HG03439 (cell line): ENCODE results near the gene EIF2S1.
"Not testable (repeated sequence)": the region's sequence is repeated elsewhere in the genome, so short reads cannot be mapped to it uniquely, and the experiment has no call there.

ENCODE experiments used
- ATAC-seq: cut with Tn5 transposase; IDR thresholded peaks from one replicate; pipeline ENCODE4 v1.9.1; 2021; ENCODE audit warnings: mild to moderate bottlenecking, moderate library complexity; ENCODE audit not compliant: unreplicated experiment

EIF2S1 gene

DNA sequence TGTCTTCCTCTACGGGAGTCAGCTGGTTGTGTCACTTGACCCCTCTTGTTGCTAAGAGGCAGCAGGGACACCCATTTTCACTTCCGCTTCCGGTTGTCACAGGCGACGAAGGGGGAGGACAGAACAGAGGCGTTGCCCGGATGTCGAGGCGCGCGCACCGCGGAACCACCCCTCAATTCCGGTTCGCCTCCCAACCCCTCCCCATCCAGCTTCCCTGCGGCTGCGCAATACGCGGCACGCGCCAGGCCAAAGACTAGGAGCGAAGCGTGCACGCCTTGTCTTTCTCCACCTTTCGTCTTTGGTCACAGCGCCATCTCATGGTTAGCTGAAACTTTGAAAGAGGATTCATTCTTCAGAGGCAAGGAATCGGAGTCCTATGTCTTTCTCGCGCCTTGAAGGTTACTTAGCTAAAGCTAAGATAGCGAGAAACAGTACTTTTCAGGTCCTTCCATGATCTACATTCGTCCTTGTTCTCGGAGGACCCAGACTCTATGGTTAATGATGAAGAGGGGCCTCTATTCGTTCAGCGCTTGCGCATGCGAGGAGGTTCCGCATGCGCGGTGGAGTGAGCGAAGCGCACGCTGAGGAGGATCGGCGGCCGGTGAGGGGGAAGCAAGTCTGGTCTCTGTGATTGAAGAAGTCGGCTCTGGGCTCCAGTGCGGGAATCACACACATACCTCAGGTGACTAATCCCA, at the start of gene EIF2S1, which contains the start of gene ATP6V1D:
TSS of gene EIF2S1 (plus strand) at position 554 of the 695 bp plus-strand sequence. CDS start 4,440 bp downstream, outside the sequence.
TSS of gene ATP6V1D (minus strand) at position 30 of the 695 bp plus-strand sequence. CDS start 106 bp downstream, outside the sequence.
- ATAC-seq = peak; percentile 87

DNA sequence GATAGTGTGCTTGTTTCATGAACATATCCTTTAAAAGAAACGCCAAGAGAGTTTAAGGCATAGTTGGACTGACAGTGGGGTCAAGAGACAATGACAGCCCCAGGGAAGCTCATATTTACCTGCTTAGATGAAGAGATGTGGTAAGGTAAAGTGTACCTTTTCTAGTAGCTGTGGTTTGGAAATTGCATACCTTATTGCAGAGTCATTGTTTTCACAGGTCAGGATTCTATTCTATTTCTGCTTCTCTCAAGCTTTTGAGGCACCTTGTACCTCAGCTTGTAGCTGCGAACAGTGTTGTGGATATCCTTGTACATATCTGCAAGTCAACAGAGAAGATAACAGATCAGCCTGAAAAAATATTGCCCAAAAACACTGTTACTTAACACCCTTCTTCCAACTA, 48.3 kb upstream of the EIF2S1 start:
- no peak for ATAC-seq

DNA sequence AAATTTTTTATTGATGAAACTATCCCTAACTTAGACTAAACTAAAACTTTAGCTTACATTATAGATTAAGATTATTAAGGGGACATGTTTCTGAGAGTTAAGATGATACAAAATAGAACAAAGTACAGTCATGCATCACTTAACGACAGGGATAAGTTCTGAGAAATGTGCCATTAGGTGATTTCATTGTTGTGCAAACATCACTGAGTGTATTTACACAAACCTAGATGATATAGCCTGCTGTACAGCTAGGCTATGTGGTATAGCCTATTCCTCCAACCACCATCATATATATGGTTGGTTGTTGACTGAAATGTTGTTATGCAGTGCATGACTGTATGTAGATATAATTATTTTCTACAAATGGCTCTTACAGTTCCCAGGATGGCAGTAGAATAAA, 47.0 kb upstream of the EIF2S1 start:
- ATAC-seq = no peak

DNA sequence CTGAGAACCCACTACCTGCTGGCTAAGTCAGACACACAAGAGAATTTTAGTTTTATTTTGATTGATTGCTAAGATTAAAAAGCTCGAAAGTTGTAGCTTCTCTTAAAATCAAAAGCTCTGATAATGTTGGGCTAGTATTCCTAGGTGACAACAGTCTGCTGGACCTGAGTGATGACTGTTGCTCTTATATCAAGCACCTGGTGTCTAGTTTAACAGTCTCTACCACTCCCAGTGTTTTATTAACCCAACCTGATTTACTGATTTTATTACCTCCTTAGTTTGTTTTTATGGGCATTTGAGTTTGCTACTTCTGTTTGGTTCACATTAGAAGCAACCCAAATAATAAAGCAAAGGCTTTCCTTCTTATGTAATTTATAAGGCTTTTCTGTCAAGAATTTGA, 42.3 kb upstream of the EIF2S1 start:
- ATAC-seq = no peak

DNA sequence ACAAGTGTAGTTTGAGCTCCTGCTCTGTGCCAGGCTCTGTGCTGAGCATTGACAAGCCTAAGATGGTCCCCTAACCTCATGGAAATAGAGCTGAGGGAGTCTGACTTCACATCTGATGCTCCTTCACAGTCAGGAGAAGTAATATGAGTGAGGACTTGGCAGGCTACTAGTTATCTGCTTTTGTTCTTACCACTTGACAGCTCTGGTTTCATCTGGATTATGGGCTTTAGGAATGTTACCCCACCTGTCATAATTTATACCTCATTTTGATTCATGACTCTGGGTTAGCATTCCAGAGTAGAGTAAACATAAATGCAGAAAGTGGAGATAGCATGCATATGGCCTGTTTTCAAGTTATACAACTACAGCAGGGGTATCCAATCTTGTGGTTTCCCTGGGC, 41.0 kb upstream of the EIF2S1 start:
- ATAC-seq = no peak

DNA sequence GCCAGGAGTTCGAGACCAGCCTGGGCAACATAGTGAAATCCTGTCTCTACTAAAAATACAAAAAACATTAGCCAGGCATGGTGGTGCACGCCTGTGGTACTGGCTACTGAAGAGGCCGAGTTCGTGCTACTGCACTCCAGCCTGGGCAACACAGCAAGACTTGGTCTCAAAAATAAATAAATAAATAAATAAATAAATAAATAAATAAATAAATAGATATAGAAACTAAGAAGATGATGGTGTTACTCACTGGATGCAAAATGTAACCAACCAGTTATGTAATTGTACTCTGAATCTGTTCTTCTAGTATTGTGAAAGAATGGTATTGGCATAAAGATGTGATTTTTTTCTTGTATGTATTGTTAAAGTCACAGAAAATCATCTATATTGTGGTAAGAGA, 30.5 kb upstream of the EIF2S1 start:
- ATAC-seq = not testable (repeated sequence)

DNA sequence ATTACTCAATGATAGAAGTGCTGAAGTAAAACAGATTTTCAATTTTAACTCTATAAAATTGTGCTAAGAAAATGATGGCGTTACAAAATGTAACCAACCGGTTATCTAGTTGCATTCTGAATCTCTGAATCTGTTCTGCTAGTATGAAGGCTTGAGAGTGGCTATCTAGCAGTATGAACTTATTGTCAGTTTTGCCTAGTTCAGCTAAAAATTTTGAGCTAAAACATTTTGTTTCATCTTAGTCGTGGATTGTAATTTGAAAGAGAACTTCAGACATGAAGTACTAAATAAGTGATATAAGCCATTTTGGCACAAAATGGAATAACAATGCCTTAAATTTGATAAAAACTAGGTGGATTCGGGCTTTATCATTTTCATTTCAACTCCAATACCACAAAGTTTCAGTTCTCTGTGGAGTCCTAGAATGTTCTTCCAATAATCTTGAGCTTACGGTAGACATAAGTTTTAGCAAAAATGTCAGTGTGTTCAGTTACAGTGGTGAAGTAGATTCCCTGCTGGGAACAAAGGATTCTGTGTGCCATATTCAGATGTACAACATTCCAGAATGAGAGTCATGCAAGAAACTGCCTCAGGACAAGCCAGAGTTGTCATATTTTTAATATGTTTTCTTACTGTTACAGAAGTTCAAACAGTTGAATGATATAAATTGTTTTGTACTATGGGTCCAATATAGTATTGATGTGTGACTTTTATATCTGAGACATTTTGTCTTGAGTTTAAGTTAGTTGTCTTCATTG, 28.6 kb upstream of the EIF2S1 start:
- no peak for ATAC-seq

DNA sequence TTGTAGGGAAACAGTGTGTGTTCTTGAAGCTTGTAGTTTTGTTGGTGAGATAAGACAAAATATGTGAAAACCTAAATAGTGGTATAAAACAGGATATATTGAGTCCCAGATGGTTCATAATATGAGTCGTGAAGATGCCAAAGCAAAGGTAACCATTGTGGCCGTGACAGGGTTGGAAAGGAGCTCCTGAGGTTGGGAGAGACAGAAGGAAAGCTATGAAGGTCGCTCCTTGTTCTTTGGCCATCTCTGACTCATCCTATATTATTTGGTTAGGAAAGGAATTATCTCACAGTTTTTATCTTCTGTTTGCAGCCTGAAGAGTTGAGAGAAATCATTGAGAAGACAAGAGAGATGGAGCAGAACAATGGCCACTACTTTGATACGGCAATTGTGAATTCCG, 27.7 kb upstream of the EIF2S1 start:
- ATAC-seq = no peak

DNA sequence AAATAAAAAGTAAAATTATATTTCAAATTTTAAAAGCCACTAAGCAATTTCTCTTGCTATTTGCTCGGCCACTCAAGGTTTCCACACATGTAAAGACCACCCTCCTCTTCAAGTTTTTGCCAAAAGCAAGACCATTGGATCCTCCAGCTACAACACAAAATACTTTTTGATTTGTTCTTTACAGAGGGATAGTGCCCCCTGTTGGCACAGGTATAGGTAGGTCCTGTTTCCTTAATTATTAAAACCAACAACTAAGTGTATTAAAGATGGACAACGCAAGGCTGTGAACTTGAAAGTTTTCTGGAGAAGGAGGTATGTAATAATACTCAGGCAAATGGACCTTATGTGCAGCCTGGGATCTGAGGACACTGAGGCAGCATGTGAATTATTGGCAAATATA, 24.3 kb upstream of the EIF2S1 start:
- no peak for ATAC-seq

DNA sequence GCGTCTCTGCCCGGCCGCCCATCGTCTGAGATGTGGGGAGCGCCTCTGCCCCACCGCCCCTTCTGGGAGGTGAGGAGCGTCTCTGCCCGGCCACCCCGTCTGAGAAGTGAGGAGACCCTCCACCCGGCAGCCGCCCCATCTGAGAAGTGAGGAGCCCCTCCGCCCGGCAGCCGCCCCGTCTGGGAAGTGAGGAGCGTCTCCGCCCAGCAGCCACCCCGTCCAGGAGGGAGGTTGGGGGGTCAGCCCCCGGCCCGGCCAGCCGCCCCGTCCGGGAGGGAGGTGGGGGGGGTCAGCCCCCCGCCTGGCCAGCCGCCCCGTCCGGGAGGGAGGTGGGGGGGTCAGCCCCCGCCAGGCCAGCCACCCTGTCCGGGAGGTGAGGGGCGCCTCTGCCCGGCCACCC, 18.9 kb upstream of the EIF2S1 start:
- not testable (repeated sequence) for ATAC-seq

DNA sequence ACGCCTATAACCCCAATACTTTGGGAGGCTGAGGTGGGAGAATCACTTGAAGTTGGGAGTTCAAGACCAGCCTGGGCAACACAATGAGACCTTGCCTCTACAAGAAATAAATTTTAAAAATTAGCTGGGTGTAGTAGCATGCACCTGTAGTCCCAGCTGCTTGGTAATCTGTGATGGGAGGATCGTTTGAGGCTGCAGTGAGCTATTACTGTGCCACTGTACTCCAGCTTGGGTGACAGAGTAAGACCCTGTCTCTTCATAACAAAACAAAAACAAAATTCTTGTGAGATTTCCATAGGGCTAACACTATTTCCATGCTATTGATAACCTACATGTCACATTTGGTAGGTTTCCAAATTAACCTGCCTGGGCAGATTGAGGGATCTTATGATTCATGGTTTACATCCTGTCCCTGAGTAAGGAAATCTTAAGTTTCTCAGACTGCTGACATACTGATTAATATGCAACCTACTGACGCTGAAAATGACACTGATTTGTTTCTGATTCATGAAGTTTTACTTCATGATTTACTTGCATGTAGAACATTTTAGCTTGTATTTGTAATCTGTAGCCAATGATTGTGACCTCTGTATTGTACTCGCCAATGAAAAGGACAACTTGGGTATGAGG, 16.4 kb upstream of the EIF2S1 start:
- no peak for ATAC-seq

DNA sequence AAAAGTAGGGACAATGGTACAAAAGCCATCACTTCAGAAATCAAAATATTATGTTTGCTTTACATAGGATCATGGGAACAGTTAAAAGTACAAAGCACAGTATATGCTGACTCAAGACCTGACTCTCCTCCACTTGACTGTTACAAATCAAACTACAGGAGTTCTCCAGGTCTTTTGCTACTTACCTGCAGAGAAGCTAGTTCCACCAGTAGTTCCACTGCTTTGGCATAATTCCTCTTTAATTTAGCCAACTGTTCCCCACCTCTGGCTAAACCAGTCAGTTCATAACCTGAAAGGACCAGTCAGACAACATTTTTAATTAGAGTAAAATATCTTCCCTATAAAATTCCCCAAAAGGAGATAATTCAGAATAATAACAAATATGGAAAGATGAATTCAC, 14.5 kb upstream of the EIF2S1 start:
- no peak for ATAC-seq

DNA sequence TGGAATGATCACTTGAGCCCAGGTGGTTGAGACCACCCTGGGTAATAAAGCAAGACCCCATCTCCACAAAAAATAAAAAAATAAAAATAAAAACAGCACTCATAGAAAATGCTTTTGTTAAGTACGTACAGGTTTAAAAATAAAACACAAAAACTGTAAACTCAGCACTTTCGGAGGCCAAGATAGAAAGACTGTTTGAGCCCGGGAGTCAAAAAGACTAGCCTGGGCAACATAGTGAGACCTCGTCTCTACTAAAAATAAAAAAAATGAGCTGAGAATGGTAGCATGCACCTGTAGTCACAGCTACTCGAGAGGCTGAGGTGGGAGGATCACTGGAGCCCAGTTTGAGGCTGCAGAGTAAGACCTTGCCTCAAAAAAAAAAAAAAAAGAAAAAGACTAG, 8.1 kb upstream of the EIF2S1 start:
- no peak for ATAC-seq

DNA sequence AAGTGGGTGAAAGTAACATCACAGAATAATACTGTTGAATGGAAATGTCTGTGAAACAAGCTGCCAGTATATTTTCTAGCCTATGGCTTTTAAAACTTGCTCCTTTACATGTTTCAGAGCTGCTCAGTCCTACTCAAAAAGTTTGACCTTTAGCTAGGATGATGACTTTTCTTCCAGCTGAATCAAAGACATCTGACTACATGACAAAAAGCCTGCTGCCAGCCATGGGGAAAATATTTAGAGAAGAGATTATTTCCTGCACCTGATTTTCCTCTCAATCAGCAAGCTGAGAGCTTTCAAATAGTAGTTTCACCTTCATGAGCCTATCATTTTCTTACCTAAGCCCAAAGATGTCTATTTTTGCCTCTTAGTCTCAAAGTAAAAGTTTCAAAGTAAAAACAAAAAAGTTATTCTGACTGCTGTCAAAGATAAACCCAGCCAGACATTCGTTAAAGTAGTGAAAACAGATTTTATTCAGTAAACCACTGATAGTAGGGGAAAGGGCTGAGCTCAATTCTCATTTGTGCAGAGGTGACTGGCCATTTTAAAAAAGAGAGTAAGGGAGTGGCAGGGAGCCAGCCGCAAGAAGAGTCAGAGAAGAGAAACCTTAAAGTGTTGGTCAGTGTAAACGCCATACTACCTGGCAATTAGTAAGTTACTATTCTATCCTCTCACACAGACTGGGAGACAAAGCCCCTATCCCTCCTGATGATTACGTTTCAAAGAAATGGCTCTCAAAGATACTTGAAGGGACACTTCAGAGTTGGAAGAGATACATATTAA, 2.8 kb upstream of the EIF2S1 start:
- no peak for ATAC-seq

DNA sequence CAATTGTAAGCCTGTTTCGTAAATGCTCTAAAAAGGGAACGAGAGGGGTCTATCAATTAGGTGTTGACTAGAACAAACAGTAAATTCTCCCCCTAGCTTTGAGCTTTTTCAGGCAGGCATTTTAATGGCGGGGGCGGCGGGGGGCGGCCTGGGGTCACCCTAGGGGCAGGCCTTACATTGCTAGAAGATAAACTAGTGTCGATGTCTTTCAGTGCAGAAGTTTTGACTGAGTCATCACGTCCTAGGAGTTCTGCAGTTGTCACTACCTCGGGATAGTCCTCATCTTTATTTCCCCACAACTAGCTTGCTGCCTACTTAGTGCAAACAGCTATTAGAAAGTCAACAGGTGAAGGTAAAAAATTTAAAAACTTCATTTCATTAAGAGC, 2.2 kb upstream of the EIF2S1 start:
- ATAC-seq = no peak

DNA sequence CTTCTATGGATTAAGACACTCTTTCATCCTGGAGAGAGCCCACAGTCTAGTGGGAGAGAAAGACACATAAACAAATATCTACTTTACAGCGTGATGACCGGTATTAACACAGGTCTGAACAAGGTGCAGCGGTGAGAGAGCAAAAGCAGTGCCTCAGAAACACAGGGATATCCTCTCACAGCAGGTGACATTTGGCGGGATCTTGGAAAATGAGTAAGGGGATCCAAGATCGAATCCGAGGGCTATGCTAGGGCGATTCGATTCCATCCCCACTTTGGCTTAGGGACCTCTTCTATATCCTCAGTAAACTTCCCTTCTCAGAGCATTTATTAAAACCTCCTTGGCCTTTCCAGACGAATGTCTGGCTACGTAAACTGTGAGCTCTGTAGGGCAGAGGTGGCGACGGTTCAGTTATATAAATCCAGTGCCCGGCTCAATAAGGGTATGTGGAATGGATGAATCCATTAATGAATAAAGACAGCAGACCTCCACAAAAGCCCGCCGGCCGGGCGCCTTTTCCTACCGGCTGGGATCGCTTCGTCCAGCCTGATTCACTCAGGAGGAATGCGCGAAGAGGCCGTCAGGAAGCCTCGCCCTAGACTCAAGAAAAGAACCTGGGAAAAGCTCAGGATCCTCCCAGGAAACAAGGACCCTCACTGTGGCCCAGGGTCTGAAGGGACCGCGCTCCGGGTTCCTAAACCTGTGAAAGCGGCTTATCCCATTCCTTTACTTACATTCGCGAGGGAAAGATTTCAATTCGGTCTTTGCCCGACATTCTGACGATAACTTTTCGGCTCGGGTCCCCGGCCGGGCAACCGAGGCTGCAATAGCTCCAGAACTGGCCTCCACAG, 979 bp upstream of the EIF2S1 start:
- peak; percentile 0 for ATAC-seq

DNA sequence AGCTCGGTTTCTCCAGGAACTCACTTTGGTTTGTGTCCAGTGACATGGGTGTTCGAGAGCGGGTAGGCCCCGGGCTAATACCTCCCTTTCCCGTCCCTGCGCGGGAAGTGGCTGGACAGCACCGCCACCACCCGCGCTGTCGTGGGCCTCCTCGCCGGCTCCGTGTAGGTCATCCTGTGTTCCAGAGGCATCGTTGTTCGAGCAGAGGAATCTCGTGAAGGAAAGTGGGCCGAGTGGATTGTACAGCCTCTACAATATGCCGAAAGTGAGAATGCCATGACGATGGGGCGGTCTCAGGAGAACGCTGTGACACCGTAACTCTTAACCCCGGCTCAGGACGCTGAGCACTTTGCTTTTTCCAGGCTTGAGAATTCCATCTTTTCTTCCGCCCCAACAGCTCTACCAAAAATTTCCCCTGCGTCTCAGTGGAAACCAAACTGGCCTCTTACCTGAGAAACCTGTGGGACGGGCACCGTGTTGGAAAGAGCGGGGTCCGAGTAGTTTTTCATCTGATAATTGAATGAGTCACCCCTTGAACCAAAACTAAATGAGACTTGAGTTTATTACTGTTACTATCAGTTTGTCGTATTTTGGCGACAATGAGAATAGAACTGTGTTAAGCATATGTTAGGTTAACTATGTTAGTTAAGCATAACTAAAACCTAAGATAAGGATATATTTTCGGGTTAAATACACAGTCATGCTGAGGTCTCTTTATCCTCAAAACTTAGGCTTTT, 510 bp downstream of the EIF2S1 start:
- ATAC-seq = peak; percentile 26

DNA sequence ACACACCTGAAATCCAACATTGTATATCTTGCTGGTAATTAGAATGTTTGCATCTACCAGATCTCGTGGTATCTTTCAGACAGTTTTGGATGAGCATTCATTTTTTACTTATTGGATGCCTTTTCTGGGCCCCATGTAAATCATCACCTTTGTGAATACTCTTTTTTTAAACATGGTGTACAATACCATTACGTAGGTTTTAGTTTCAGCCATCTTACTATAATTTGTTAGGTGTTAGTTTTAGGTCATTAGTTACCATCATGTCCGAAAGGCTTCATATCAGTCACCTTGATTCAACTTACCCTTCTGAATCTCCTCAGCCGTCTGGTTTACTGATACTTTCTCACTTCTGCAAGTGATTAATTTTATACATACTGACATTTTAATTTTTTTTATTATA, 5.3 kb downstream of the EIF2S1 start:
- ATAC-seq = no peak

DNA sequence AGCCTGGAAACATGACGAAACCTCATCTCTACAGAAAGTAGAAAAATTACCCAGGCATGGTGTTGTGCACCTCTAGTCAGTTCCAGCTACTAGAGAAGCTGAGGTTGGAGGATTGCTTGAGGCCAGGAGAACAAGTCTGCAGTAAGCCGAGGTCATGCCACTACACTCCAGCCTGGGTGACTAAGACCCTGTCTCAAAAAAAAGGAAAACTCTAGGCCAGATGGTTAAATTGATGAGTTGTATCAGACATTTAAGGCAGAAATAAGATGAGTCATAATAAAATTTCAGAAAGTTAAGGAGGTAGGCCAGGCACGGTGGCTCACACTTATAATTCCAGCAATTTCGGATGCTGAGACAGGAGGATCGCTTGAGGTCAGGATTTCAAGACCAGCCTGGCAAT, 10.7 kb downstream of the EIF2S1 start:
- no peak for ATAC-seq
